Measurements from ENCODE around the gene C5orf15.
"Not testable (repeated sequence)": the region's sequence is repeated elsewhere in the genome, so short reads cannot be mapped to it uniquely, and the experiment has no call there.

The C5orf15 gene

DNA sequence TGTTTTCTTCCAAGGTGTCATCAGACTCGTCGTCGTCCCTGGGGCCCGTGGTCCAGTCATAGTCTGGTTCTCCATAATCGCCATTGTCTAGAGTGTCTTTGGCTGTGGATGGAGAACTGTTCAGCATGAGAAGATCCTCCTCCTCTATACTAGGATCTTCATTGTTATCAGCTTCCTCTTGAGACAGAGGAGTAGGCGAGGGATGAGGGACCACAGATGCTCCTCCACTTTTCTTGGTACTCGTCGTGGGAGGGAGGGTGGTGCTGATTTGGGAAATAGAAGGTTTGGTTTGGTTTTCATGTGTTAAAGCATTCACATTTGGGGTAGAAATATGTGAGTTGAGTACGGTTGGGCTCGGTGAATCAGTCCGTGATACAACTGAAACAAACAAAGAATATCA lies 8.8 kb downstream of the C5orf15 start:
- no peak for DNase-seq

DNA sequence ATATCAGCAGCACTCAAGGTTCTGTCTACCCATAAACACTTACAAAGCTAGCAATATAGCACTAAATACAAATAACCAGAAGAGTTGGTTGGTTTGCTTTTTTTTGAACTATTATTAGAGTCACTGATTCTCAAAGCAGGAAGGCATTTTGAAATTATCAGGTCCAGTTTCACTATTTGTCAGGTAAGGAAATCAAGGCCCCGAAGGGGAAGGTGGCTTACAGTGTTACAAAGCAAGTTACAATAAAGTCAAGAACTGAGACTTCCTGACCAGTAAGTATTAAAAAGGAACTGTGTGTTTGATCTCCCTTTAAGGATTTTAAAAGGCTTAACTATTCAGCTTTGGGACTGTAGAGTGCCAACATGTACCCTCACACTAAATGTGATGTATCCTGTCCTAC lies 10.8 kb downstream of the C5orf15 start:
- DNase-seq, result no peak

DNA sequence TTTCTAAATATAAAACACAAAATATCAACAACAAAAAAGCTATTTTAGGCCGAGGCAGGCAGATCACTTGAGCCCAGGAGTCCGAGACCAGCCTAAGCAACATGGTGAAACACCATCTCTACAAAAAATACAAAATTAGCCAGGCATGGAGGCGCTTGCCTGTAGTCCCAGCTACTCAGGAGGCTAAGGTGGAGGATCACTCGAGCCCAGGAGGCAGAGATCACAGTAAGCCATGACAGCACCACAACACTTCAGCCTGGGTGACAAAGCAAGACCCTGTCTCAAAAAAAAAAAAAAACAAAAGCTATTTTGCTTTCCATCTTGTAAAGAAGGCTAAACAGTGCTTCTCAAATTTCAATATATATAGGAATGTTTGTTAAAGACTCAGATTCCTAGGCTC lies 11.3 kb downstream of the C5orf15 start:
- no peak for DNase-seq

- not testable (repeated sequence) for DNase-seq
Measured at GRCh38 chr5:133956196-133956595, 12.2 kb downstream of the C5orf15 start.

- DNase-seq, result no peak
Measured at GRCh38 chr5:133953568-133954145, 14.8 kb downstream of the C5orf15 start.

DNA sequence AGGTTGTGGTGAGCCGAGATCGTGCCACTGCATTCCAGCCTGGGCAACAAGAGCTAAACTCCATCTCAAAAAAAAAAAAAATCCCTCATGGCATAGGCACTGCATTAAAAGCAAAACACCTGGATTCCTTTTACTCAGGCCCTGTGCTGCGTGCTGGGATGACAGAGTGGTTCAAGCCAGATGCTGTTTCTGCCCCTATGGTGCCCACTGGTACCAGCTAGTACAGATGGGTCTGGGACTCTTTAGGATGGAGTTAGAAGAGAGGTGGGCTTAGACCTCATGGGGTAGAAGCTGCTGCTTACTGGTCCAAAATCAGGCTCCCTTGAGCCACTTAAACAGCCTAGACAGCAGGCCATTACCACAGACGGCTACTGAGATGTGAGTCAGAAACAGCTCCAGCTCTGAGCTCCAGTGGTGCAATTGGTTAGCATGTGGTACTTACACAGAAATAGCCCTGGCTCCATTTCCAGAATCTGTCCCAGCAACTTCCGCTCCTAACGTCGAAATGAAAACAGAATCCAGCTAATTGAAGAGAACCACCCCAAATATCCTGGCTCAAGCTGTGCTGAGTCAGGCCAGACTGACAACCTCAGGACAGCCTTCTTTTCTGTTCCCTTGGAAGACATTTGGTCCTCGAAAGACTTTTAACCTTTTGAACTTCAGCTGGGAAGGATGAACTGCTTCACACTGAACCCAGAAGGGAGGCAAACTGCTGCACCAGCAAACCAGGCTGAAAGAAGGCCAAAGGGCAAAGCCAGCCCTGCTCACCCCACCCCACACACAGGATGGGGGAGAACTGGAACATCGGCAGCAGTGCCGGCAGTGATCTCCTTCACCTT lies 15.5 kb downstream of the C5orf15 start:
- no peak for DNase-seq

GRCh38 chr5:133950821-133951612 lies 17.4 kb downstream of the C5orf15 start:
- no peak for DNase-seq

DNA sequence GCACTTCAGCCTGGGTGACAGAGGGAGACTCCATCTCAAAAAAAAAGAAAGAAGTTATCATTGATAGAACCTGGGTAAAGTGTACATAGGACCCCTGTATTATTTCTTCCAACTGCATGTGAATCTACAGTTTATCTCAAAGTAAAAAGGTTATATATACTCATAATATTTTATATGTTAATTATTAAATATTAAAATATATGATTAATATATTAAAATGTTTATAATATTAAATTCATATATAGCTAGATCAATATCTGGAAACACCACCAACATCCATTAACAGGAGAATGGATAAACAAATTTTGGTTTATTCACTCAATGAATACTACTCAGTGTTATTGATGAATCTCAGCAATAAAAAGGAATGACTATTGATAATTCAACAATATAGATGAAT lies 19.7 kb downstream of the C5orf15 start:
- no peak for DNase-seq

- no peak for DNase-seq
Measured at GRCh38 chr5:133947431-133947841, 21.0 kb downstream of the C5orf15 start.

- no peak for DNase-seq
Measured at GRCh38 chr5:133945568-133945967, 22.9 kb downstream of the C5orf15 start.

DNA sequence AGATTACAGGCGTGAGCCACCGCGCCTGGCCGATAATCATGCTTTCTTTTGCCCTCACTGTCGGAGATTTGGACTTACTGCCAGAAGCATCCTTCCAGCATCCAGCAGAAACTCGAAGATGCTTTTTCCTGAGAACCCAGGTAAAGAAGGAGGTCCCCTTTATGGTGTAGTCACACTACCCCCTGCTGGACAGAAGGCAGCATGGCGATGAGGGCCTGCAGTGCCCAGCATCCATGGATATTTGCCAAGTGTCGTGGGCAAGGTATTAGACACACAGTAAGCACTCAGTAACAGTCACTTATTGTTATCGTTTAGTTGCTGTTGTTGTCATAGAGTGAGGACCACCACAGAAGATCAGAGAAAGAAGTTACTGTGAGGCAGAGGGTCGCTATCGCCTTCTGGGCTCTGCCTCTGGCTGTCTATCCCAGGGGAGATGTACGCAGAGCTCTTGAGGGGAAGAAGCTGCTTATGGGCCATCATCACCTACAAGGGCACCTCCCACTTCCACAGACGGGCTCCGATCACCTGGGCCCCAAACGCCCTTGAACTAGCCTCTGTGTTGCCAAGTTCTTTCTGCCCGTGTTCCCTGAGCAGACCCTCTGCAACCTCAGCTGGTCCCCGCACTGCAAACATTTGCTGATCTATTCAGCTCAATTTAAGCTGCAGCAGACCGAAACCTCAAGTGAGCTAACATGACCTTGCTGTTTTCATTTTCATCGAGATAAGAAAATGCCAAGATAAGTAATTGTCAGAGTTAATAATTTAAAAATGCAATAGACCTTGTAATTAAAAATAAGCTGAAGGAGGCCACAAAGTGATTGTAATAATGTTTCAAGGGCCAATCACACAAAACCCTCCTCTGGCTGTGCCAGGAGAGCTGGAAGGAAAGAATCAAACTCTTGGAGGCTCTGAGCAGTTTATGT lies 23.9 kb downstream of the C5orf15 start:
- peak; percentile 5 for DNase-seq

- DNase-seq, result no peak
Measured at GRCh38 chr5:133943475-133943817, 25.0 kb downstream of the C5orf15 start.

DNA sequence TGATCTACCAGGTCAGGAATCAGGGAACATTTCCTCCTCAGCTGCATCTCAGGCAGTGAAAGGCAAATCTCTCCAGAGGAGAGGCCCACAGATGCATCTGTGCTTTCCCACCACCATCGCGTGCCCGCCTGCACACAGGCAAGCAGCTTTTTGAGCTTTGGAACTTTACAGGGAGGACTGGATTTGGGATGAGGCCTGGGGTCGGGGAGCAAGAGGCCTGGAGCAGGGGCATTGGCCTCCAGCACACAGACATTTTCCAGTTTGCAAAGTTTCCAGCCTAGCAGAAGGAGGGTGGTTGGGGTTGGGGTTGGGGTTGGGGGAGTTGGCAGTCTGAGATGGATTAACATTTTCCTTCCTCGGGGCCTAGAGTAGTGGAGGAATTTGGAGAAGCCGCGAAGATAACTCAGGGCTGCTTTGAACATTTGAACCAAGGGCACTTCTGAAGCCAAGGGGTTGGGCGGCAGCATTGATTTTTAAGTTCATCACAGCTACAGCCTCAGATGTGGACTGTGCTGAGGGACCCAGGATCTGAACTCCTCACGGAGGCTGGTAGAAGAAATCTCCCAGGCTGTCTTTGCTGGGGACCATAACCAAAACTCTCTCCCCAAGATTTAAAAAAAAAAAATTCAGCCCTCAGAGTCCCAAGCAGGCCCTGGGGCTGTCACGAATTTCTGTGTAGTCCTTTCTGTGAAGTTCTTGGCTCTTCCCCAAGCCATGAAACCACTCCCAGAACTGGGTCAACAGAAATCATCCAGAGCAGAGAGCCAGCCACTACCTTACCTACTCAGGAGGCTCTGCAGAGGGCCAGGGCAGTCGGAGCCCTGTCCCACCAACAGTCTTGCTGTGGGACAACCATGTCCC lies 25.6 kb downstream of the C5orf15 start:
- DNase-seq, result no peak

DNA sequence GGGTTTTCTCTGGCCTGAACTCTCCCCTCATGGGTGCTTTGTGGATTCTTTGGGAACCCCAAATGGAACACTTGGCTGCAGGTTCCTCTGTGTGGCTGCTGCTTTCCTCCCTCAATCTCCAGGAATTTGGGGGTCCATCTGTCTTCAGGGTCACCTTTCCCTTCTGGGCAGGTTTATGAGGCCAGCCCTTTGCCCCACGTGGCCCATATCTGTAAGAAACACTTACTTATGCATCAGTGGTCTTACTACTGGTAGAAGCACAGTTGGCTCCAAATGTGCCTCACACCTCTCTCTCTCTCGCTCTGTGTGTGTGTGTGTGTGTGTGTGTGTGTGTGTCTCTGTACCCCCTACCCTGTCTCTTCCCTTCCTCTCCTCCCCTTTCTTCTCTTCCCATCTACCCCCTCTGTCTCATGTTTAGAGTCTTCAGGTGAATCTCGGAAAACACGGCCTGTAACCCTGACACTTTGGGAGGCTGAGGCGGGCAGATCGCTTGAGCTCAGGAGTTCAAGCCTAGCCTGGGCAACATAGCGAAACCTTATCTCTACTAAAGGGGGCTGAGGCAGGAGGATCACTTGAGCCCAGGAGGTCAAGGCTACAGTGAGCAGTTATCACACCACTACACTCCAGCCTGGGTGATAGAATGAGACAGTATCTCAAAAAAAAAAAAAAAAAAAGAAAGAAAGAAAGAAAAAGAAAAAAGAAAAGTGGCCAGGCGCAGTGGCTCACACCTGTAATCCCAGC lies 26.8 kb downstream of the C5orf15 start:
- DNase-seq, result no peak

GRCh38 chr5:133939668-133940067 lies 28.8 kb downstream of the C5orf15 start:
- no peak for DNase-seq

- DNase-seq, result no peak
Measured at GRCh38 chr5:133938929-133939328, 29.5 kb downstream of the C5orf15 start.

DNA sequence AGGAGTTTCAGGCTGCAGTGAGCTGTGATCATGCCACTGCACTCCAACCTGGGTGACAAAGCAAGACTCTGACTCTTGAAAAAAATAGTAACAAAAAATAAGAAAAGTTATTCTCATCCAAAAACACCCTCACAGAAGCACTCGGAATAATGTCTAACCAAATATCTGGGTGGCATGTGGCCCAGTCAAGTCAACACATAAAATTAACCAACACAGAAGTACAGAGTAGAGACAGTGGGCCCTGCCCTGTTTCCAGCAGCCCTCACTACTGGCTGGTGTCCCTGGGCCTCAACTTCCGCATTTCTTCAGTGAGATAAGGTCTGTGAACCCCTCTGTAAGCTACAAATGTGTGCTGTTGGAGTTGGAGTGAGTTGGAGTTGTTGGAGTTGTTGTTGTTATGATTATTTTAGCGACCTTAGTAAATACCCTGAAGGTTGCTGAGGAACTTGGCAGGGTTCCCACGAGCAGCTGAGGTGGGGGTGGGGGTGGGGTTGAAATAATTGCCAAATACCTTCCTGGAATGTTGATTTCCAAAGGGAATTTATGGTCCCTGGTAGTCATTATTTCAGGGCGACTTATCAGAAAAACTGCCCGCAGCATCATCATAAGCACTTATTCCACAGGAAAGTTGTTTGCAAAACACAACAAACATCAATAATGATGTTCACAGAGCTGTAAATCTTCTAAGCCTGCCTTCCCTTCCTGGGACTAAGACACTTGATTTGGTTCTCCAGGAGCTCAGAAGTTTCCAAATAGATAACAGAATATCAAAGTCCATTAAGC lies 30.2 kb downstream of the C5orf15 start:
- no peak for DNase-seq

DNA sequence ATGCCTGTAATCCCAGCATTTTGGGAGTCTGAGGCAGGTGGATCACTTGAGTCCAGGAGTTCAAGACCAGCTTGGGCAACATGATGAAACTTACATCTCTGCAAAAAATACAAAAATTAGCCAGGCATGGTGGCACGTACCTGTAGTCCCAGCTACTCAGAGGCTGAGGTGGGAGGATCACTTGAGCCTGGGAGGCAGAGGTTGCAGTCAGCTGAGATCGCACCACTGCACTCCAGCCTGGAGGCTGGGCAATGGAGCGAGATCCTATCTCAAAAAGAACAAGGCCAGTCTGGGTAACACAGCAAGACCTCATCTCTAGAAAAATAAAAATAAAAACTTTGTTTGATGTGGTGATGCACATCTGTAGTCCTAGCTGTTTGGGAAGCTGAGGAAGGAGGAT lies 30.8 kb downstream of the C5orf15 start:
- not testable (repeated sequence) for DNase-seq

DNA sequence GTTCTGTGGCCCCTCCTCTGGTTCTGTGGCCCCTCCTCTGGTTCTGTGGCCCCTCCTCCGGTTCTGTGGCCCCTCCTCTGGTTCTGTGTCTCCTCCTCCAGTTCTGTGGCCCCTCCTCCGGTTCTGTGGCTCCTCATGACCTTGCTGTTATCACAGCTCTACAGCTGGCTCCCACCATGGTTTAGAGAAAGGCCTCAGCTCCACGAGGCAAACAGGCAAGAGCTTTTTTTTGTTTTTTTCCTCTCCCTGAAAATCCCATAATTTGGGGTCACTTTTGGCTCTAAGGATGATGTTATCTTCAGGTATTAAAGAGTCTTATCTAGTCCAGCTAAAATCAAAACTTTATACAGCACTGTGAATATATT lies 31.8 kb downstream of the C5orf15 start:
- no peak for DNase-seq

- DNase-seq, result not testable (repeated sequence)
Measured at GRCh38 chr5:133935991-133936650, 32.3 kb downstream of the C5orf15 start.

All from NCI-H1436 treated with DMSO at 0.1 percent for 48 hours (cell line).